K562 (cell line): ENCODE results near the gene C4A. TPM values are rescaled to one million over a fixed set of nuclear protein-coding genes. Genes with fewer than 3 reads are reported as not detected.
A peak's percentile ranks its signal among the peaks of the same experiment; 100 is the strongest.

Experiments used
- CGGBP1 ChIP-seq: fragments of 250-450 bp; sonication (Bioruptor Pico); IDR thresholded peaks from 2 replicates; pipeline ENCODE4 v1.9.0; 2021; ENCODE audit warnings: mild to moderate bottlenecking
- ETS2 ChIP-seq: IDR thresholded peaks from 2 replicates; pipeline ENCODE4 v1.6.1; 2016; ENCODE audit warnings: borderline replicate concordance, missing genetic modification characterization, mild to moderate bottlenecking, moderate library complexity, missing compliant biosample characterization; ENCODE audit not compliant: poor library complexity, severe bottlenecking
- JUN ChIP-seq, 2 experiments: sonication (generic) in 1 of 2; formaldehyde crosslinking in 1 of 2; IDR thresholded peaks; 2 replicates each; pipeline versions ENCODE4 v1.6.1 to v1.8.0; 2012 to 2022; ENCODE audit warnings: borderline replicate concordance in 2 of 2, mild to moderate bottlenecking in 2 of 2, improper control_type of control experiment in 1 of 2, low read depth in 1 of 2, low read length in 1 of 2, missing genetic modification reagents in 1 of 2
- PRDM10 ChIP-seq: fragments of 450-650 bp; IDR thresholded peaks from 2 replicates; pipeline ENCODE4 v1.6.1; 2018; ENCODE audit not compliant: partially characterized antibody
- REST ChIP-seq, 2 experiments: fragments of 450-650 bp; formaldehyde crosslinking in 1 of 2; IDR thresholded peaks; 2 replicates each; pipeline versions ENCODE4 v1.4.0 to v1.6.1; 2014 to 2020; ENCODE audit warnings: mild to moderate bottlenecking in 2 of 2, borderline replicate concordance in 1 of 2, low read depth in 1 of 2
- TCF3 ChIP-seq: sonication (generic); formaldehyde crosslinking; IDR thresholded peaks from 2 replicates; pipeline ENCODE4 v1.4.0; 2020; ENCODE audit warnings: mild to moderate bottlenecking, missing genetic modification reagents
- ZBTB12 ChIP-seq: fragments of 250-450 bp; sonication (Bioruptor Pico); IDR thresholded peaks from 2 replicates; pipeline ENCODE4 v1.4.0; 2020
- polyA plus RNA-seq, 8 experiments: library from polyadenylated mRNA; depleted of rRNA in 4 of 8; stranded (reverse) in 5 of 8; unstranded in 3 of 8; fragments of >200 nt; fragmentation: Nextera tagmentation in 2 of 8; fragmentation: Illumina TruSeq in 1 of 8; extraction: Ambion mirVana in 2 of 8; extraction: Trizol in 1 of 8; gene quantifications; 2 replicates each; pipeline versions ENCODE4 v1.2.1 to v1.2.3, GENCODE V29; 2011 to 2014; ENCODE audit warnings: inconsistent platforms in 1 of 8, missing spikeins in 1 of 8
- total RNA-seq, 7 experiments: library from RNA; depleted of rRNA in 6 of 7; stranded (reverse); fragments of >200 nt in 6 of 7; fragmentation: Illumina TruSeq in 2 of 7; extraction: Trizol in 2 of 7; gene quantifications; 2 replicates each; pipeline versions ENCODE4 v1.2.1 to v1.2.3, GENCODE V29; 2011 to 2021; ENCODE audit warnings: low replicate concordance in 1 of 7

C4A gene
- total and polyA plus RNA-seq, 9 of the 15 experiments (the other 6 are each of a cell fraction or from before 2014, with no cell fraction given) = 0.27 to 7.6 (median 5.0) TPM

GRCh38 chr6:31969712-31970603 is 11.9 kb upstream of the C4A start (continued):
- TF ChIP-seq REST (IDR thresholded peaks at IDR 0.05; ENCODE audit: borderline replicate concordance) (peak; percentile 51; the same call in 1 of the 2 replicates), REST (CRISPR knock-in tag; IDR thresholded peaks at IDR 0.05; ENCODE audit: low read depth) (no peak), JUN (IDR thresholded peaks at IDR 0.05; ENCODE audit: borderline replicate concordance, low read depth, low read length) (peak; percentile 78), JUN (CRISPR knock-in tag; IDR thresholded peaks at IDR 0.05; ENCODE audit: borderline replicate concordance) (no peak; the same call in 1 of the 2 replicates), TCF3 (peak; percentile 68; the same call in 1 of the 2 replicates), ZBTB12 (CRISPR knock-in tag) (no peak), ETS2 (tag) (no peak), PRDM10 (peak; percentile 34), CGGBP1 (CRISPR knock-in tag) (0 out of 2 replicates have a peak, but pooled peaks have one; percentile 14)
